GM21717 (cell line): ENCODE results near the gene MLX.

ENCODE experiments used
- ATAC-seq: cut with Tn5 transposase; IDR thresholded peaks from one replicate; pipeline ENCODE4 v1.9.1; 2021; ENCODE audit warnings: mild to moderate bottlenecking, moderate library complexity; ENCODE audit not compliant: unreplicated experiment

Gene MLX

GRCh38 chr17:42577532-42578281, 10.8 kb downstream of the MLX start, which contains the start of gene PSMC3IP:
Gene PSMC3IP, minus strand, starts transcription at chr17:42577729. Its CDS starts 43 bp downstream, at chr17:42577686.
- ATAC-seq = peak; percentile 50

- no peak for ATAC-seq
These were observed 11.5 kb downstream of the MLX start for GRCh38 chr17:42578282-42578869.

- ATAC-seq = no peak
These were observed 13.1 kb downstream of the MLX start for GRCh38 chr17:42579794-42580551.

GRCh38 chr17:42581744-42582270, 14.9 kb downstream of the MLX start:
- no peak for ATAC-seq

- no peak for ATAC-seq
These were observed 18.0 kb downstream of the MLX start for GRCh38 chr17:42584880-42585279.

- no peak for ATAC-seq
These were observed 18.5 kb downstream of the MLX start for GRCh38 chr17:42585353-42585752.

- no peak for ATAC-seq
These were observed 19.8 kb downstream of the MLX start for GRCh38 chr17:42586514-42587230.

- no peak for ATAC-seq
These were observed 24.0 kb downstream of the MLX start for GRCh38 chr17:42590886-42591285.

- no peak for ATAC-seq
These were observed 24.5 kb downstream of the MLX start for GRCh38 chr17:42591411-42591810.

GRCh38 chr17:42596386-42596785, 29.5 kb downstream of the MLX start:
- no peak for ATAC-seq

- ATAC-seq = no peak
These were observed 32.0 kb downstream of the MLX start for GRCh38 chr17:42598905-42599304.

- no peak for ATAC-seq
These were observed 36.4 kb downstream of the MLX start for GRCh38 chr17:42603318-42603717.

- ATAC-seq = no peak
These were observed 40.9 kb downstream of the MLX start for GRCh38 chr17:42607769-42608168.

GRCh38 chr17:42608305-42609181, 41.6 kb downstream of the MLX start:
- peak; percentile 29 for ATAC-seq

GRCh38 chr17:42609182-42609813, 42.4 kb downstream of the MLX start, which contains the start of the genes RETREG3 and TUBG1:
Gene RETREG3, minus strand, starts transcription at chr17:42609374. Its CDS starts 50 bp downstream, at chr17:42609324.
Gene TUBG1, plus strand, starts transcription at chr17:42609683. Its CDS starts 55 bp downstream, at chr17:42609738.
- ATAC-seq = peak; percentile 66

GRCh38 chr17:42609814-42610801, 43.2 kb downstream of the MLX start:
- peak; percentile 17 for ATAC-seq

GRCh38 chr17:42612013-42612412, 45.1 kb downstream of the MLX start:
- ATAC-seq = no peak

GRCh38 chr17:42613699-42614295, 46.9 kb downstream of the MLX start:
- no peak for ATAC-seq
